Forelimb muscle (tissue), 1 donor: Measurements from ENCODE around the gene KDELR3. TPM values are rescaled to one million over a fixed set of nuclear protein-coding genes. Genes with fewer than 3 reads are reported as not detected.

Experiments used
- DNase-seq: peaks from one replicate; pipeline ENCODE4 v3.0.0-alpha.2; 2013; ENCODE audit warnings: low read depth
- polyA plus RNA-seq: library from polyadenylated mRNA; unstranded; fragments of 120-200 nt; gene quantifications from one replicate; pipeline ENCODE4 v1.2.1, GENCODE V29; 2013; ENCODE audit not compliant: insufficient read length

The KDELR3 gene
- 21.4 TPM for polyA plus RNA-seq

DNA sequence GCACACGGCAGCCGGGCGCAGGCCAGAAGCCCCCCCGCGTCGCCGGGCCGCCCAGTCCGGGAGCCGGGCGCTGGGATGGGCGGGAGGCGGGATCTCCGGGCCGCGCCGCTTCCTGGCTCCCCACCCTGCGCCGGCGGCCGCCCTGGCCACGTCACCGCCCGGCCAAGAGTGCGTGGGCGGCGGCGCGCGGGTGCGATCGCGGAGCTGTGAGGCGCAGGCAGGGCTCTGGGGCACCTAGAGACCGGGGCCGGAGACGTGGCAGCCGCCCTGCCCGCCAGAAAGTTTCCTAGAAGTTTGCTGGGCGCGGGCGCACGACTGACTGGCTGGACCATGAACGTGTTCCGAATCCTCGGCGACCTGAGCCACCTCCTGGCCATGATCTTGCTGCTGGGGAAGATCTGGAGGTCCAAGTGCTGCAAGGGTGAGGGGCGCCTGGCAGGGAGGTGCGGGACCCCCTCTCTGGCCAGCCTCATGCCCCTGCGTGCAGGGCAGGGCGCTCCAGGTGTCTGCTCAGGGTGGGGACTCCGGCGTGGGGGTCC, at the start of gene KDELR3:
TSS of gene KDELR3 (plus strand) at position 193 of the 539 bp plus-strand sequence. CDS start at position 331, 138 bp downstream.
- no peak for DNase-seq

DNA sequence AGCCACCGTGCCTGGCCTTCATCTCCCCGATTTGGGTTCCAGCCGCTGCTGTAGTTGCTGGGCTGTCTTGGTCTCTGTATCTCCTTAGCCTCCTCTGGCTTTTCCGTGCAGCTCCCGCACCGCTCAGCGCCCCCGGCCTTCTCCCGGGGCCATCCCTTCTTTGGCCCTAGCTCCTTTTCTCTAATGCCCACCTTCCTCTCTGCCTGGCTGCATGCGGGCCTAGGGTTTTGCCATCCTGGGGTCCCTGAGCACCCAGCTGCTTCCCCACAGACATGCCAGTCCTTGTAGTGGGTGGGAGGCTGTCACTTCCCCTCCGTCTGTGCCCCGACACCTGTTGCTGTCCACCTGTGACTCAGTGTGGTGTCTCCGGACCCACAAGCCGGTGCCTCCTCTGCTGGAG, 49.3 kb upstream of the KDELR3 start:
- DNase-seq: no peak

DNA sequence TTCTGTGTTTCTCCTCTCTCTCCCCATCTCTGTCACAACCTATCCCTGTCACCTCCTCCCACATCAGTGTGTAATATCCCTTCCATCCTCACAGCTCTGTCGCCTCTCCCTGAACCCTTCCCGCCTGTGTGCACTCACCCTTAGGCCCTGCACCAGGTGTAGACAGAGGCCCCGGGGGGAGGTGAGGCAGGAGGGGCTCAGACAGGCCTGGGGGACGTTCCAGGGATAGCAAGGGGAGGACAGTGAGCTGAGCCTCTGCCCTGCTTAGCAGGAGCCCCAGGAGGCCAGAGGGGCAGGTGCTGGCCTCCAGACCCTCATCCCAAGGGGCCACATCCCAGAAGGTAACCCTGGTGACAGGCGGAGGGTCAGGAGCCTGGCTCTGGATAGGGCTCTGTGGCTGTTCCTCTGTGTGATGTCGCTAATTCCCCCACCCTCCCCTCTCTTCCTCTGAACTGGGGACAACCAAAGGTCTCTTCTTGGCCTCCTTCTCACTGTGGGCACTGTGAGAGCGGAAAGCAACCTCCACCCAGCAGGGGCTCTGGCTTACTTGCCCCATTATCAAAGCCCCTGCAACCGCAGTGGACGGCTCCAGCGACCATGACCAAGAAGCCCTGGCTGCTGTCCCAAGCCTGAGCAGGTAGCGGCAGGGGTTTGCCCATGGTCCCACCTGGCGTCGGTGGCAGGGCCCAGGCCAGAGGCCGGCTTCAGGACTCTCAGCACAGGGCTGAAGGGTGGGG, 48.6 kb upstream of the KDELR3 start:
- DNase-seq: no peak

DNA sequence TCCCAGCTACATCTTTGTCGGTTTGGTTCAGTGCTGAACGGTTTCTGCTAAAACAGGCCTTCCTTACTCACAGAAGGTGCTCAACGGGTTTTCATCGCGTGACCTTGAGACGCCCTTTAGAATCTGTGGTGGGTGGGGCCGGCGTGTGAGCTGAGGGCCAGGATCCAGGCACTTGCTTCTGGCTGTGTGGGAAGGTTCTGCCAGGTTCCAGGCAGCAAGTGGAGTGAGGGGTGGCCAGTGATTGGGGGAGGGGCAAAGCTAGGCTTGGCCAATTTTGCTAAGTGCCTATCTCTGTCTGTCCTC, 48.1 kb upstream of the KDELR3 start:
- no peak for DNase-seq

DNA sequence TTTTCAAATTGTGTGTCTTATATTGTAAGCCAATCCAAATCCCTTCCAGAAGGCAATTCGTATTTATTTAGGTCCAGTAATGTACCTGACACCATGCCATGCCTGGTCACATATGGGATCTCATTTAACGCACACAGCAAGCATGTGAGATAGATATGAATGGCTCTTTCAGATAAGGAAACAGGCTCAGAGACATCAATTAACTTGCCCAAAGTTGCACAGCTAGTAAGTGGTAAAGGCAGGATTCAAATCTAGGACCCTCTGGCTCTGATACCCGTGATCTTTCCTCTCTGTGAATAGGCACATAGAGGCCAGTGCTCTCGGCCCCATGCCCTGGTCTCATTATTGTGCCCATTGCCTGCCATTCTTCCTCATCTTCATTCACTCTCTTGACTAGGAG, 47.2 kb upstream of the KDELR3 start:
- no peak for DNase-seq

DNA sequence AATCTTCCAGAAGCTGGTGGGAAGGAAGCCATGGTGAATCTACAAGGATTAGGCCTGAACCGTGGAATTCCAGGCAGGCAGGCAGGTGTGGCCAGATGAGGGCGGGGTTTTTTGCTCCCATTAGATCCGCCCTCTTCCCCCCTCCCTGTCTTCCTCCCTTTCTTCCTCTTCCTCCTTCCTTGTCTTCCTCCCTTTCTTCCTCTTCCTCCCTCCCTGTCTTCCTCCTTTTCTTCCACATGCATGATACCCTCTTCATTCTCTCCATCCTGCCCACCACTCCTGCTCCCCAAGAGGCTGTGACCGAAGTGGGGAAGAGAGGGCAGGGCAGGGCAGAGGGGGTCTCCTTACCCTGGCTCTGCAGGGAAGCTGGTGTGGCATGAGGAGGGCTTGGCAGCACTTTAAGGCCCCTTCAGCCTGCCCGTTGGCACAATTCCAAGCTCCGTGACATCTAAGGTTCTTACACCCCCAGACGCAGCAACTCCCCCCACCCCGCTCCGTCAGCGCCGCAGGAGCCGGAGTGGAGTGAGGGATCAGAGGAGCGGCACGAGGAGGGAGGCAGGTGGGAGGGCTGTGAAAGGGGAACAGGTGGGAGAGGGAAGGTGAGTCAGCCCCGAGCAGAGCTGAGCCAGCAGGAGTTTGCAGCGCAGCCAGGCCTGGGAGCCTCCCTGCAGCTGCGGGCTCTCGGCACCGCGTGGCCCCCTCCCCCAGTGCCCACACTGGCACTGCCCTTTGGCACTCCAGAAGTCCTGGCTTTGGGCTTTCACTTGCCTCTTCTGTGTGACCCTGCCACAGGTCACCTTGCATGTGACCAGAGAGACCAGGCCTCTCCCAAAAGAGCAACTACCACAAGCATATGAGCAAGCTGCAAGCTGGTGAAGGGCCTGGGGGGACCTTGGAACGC, 45.0 kb upstream of the KDELR3 start:
- DNase-seq: no peak

DNA sequence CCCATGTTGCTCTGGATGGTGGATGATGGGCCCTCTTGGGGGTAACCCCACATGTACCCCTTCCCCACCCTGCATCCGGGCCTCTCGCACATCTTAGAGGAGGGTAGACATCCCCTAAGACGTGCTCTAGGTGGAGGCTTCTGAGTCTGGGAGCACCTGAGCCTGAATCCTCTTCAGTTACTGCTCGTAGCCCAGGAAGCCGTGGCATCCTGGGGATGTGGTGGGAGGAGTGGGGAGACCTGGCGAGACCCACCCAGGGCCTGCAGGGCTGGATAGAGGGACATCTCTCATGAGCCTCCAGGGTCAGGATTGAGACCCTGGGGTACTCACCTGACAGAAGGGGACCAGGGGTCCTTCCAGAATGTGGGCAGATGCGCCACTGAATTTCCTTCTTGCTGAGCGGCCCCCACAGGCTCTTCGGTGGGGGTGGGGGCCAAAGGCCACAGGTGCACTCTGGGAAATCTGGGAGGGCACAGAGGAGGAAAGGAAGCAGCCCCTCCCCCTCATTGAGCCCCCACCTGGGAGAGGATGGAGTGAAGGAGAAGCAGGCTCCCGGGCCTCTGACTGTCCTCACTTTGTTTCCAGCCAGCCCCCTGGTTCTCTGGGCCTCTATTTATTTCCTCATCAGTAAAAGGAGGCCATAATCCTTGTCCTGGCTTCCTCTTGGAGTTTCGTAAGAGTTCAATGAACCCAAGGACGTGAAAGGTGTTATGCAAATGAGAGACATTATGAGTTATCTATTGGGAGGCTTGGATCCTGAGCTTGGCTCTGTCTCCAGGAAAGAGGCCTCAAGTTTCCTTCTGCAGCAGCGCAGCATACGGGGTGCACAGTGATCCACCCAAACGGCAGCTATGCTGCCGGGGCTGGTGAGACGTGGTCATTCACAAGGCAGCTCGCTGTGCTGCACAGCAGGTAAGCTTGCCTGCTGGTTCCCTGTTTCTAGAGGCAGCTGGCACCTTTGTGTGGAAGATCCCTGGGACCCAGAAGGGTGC, 44.1 kb upstream of the KDELR3 start:
- no peak for DNase-seq

DNA sequence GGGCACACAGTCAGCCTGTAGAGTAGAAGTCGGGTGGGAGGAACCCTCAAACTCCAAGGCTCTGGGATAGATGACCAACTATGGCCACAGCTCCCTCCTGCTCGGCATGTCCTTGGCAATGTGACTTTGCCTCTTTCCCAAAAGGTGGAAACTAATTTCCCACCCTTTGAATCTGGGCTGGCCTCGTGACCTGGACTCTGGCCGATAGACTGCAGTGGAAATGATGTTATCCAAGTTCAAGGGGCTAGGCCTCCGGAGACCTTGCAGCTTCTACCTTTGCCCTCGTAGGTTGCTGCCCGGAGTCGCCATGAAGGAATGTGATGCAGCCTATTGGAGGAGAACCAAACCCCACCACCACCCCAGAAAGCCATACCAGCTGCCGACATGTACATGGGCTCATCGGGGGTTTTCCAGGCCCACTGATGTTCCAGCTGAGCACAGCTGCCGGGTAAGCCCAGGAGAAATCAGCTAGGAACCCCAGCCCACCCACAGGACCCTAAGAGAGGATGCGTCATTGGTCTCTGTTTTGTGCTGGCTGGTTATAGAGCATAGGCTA, 43.3 kb upstream of the KDELR3 start:
- DNase-seq: no peak

DNA sequence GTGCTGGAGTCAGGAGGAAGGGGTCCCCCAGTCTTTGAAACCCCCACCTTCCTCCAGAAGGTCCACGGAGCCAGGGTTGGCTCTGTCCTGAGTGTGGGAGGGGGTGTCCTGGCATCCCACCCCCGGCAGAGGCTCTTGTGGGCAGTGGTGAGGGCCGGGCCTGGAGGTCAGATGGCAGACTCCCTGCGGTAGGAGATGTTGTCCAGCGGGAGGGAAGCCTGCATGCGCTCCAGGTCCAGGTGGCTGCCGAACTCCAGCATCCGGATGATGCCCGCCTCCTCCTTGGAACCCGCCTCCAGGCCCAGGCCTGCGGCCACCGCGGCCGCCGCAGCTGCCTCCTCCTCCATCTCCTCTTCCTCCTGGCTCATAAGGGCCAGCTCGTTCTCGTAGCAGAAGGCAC, 41.3 kb upstream of the KDELR3 start:
- DNase-seq: no peak

DNA sequence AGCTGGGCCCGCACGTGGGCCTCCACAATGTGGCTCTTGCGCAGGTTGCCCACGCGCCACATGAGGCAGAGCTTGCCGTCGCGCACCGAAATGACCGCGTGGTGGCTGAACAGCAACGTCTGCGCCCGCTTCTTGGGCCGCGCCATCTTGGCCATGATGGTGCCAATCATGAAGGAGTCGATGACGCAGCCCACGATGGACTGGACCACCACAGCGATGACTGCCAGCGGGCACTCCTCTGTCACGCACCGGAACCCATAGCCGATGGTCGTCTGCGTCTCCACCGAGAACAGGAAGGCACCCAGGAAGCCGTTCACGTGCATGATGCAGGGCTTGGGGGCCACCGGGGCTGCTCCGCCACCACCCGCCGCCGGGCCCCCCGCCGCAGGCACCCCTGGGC, 40.4 kb upstream of the KDELR3 start:
- no peak for DNase-seq

DNA sequence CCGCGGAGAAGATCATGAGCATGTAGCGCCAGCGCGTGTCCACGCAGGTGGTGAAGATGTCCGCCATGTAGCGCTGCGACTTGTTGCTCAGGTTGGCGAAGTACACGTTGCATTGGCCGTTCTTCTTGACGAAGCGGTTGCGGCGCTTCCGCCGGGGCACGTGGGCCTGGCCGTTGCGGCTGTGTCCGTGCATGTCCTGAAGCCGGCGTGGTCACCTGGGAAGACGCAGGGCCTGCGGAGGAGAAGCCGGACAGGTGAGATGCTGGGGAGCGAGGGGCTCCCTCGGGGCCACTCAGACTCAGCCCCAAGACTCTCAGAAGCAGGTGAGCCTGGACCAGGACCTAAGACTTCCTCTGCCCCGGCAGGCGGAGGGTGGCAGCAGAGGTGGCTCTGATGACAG, 40.0 kb upstream of the KDELR3 start:
- DNase-seq: no peak

DNA sequence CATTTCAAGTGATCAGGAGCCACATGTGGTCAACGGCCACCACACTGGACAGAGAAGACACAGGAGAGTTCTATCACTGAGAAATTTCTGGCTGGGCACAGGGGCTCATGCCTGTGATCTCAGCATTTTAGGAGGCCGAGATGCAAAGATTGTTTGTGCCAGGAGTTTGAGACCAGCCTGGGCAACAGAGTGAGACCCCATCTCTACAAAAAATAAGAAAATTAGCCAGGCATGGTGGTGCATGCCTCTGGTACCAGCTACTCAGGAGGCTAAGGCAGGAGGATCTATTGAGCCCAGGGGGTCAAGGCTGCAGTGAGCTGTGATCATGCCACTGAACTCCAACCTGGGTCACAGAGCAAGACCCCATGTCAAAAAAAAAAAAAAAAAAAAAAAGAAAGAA, 39.2 kb upstream of the KDELR3 start:
- DNase-seq: no peak

DNA sequence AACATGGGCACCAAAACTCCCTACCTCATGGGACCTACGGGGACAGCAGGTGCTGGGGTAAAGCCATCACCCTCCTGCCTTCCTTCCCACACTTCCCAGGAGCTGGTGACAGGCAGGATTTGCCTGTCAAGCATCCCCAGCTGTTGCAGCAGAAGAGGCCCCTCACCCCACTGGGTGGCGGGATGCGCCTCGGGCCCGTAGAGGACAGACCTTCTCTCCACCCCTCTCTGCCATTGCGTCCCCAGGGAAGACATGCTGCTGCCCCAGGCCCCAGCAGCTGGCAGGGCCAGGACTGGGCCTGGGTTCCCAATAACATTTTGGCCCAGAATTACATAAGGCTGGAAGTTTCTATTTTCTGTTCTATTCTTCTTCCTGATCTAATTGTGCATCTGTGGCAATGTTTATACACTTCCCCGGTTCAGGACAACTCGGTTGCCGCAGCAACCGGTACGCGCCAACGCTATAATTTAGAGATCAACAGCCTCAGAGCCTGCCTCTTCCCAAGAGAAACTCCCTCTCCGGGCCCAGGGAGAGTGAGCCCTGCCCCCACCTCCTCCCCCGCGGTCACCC, 38.3 kb upstream of the KDELR3 start:
- no peak for DNase-seq

DNA sequence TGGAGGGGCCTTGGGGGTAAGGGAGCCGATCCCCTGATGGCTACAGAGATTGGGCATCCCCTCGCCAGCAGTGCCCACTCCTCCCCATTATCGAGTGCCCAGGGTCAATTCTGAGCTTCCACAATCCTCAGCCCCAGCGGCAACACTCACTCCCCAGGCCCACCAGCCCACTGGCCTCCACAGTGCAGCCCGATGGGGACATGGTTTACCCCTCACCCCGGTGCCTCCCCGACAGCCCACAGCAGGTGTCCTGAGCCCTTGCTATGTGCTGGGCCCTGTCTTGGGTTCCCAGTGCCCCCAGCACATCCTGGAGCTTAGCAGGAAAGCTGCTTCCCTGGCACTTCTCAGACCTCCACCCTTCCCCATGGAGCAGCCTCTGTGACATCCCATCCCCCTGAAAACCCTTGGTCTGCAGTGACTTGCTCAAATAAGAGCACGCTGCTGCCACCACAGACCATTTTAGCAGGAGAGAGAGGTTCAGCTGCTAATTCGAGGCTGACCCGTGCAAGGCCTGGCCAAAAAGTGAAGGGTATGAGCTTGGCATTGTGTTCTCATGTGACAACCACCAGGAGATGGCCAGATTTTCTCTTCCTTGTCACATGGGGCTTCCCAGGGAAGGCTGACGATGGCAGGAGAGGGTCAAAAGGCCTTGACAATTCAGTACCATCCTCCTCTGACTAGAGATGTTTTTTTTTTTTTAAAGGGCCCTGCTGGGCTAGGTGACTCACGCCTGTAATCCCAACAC, 36.5 kb upstream of the KDELR3 start:
- no peak for DNase-seq

DNA sequence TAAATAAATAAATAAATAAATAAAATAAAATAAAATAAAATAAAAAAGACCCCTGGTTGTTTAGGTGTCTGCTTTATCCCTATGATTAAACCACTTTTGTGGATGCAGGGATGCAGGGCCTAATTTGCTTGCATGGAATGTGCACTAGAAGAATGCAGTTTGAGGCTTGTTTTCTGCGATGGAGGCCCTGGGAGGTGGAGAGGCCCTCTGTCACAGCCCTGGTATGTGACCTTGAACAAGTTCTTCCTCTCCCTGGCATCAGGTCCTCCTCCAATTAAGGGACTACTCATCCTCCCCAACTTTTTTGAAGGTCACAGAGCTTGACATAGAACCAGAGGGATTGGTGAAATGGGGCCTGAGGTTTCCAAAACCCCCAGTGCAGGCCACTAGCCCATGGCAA, 35.6 kb upstream of the KDELR3 start:
- no peak for DNase-seq

DNA sequence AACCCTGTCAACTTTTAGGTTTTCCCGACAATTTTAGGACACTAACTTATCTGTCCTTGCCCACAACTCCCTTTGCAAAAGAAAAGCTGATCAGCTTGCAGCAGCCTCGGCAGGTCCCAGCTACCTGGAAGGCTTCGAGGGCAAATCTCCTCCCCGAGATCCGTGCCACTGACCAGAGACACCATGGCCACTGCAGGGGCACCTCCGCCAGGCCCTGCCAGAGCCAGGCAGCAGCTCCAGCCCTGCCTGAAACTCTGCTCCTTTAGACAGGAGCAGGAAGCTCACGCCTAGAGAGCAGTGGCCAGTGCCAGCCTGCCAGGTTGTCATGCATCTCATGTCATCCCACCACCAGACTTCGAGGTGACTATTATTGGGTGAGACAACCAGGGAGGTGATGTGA, 34.0 kb upstream of the KDELR3 start:
- no peak for DNase-seq

DNA sequence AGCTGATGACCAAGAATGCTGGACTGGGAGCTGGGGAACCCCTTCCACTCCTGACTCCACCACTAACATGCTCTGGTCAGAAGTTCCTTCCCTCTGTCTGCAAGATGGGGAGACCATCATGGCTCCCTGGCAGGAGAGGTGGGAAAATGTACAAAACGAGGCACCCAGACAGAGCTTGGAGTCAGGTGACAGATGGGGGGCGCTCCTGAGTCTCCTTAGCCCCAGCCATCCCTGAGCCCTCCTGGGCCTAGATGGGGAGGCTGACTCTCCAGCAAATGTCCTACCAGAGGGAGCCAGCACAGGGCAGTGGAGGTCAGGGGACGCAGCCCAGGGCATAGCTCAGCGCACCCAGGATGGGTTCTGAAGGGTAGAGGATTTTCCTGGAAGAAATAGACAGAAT, 32.9 kb upstream of the KDELR3 start:
- DNase-seq: no peak

DNA sequence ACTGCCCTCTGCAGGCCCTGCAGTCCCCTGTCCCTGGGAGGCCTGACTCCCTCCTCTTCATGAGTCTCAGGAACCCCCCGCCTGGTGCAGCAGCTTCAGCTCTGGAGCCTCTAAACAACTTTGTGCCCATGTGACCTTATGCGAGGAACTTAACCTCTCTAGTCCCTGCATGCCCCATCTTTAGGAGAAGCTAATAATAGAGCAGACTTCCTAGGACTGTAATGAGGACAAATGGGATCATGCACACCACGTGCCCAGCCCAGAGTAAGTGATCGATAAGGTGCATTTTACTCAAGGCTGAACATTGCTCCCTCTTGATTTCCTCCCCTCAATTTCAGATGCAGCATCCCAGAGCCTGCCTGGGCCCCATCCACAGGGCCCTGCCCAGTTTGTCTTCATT, 31.9 kb upstream of the KDELR3 start:
- DNase-seq: no peak

DNA sequence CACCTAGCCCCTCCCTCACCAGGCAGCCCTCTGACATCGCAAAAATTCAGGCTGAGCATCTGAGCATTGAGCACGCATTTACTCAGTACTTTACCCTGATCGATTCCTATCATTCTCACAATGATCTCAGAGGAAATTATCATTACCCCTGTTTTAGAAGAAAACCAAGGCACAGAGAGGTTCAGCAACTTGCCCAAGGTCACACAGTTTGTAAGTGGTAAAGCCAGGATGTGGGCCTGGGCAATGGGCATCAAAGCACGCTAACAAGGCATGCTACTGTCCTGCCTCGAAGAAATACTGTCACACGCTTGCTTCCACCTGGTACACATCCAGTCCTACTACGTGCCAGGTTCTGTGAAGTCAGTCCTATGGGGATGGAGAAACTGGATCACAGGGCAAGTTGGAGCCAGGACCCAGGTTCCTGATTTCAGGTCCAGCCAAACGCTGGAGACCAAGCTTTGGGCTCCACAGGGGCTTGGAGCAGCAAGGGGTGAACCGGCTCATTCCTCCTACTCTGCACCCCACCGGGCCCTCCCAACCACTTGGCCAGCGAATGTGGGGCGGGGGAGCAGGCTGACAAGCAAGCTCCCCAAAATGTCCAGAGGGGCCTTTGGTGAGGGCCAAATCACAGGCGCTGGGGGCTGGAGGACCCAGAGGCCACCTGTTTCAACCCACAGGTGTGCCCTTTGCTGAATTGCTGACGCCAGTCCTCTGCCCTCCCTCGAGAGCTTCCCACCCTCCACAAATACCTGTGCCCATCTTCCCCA, 31.1 kb upstream of the KDELR3 start:
- DNase-seq: no peak

DNA sequence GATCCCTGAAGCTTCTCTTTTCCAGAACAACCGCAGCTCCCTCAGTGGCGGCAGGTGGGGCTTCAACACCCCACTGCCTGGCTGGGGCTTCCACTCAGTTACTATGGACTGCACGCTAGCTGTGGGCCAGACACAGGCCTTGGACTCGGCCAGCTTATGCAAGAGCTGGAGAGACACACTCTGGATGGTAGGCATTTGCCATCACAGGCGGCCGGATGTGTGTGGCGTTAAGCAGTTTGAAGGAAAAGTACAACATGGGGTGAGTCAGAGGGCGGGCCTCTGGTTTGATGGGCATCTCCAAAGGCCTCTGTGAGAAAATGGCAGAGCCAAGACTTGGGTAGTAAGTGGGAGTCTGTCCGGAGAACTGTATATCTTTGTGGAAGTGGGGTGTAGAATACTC, 30.5 kb upstream of the KDELR3 start:
- no peak for DNase-seq
